Heart left ventricle (tissue), 16 donors: ENCODE data around the gene PARP3. TPM values are rescaled to one million over a fixed set of nuclear protein-coding genes. Genes with fewer than 3 reads are reported as not detected.
A peak's percentile ranks its signal among the peaks of the same experiment; 100 is the strongest.

Experiments
- ATAC-seq, 4 donors: fragments of 200-7000 bp; cut with Tn5 transposase; one replicate each; pipeline ENCODE4 v1.9.1; 2020 to 2022; ENCODE audit warnings: moderate library complexity in 4 of 4, mild to moderate bottlenecking in 3 of 4, moderate number of reproducible peaks in 1 of 4
- DNase-seq, 5 donors: peaks; one replicate each; pipeline ENCODE4 v3.0.0-alpha.2; 2020
- H3K27ac ChIP-seq, 12 donors: fragments of 200-600 bp; sonication (generic) in 4 of 12; one replicate each; pipeline versions ENCODE4 v1.5.0 to v1.8.0; 2016 to 2022; ENCODE audit warnings: mild to moderate bottlenecking in 2 of 12
- H3K27me3 ChIP-seq, 9 donors: fragments of 200-600 bp; sonication (generic) in 2 of 9; one replicate each; pipeline versions ENCODE4 v1.5.1 to v1.8.0; 2016 to 2022; ENCODE audit warnings: mild to moderate bottlenecking in 3 of 9
- H3K36me3 ChIP-seq, 9 donors: fragments of 200-600 bp; sonication (generic) in 2 of 9; one replicate each; pipeline versions ENCODE4 v1.5.0 to v1.8.0; 2018 to 2022; ENCODE audit warnings: mild to moderate bottlenecking in 2 of 9
- H3K4me1 ChIP-seq, 12 donors: fragments of 200-600 bp; sonication (generic) in 4 of 12; one replicate each; pipeline versions ENCODE4 v1.5.0 to v1.8.0; 2016 to 2022; ENCODE audit warnings: mild to moderate bottlenecking in 3 of 12
- H3K4me3 ChIP-seq, 12 donors: fragments of 200-600 bp; sonication (generic) in 4 of 12; one replicate each; pipeline versions ENCODE4 v1.5.0 to v1.8.0; 2017 to 2022; ENCODE audit warnings: mild to moderate bottlenecking in 9 of 12, moderate library complexity in 4 of 12
- H3K9me3 ChIP-seq, 12 donors: fragments of 200-600 bp; sonication (generic) in 4 of 12; one replicate each; pipeline versions ENCODE4 v1.5.0 to v1.8.0; 2016 to 2022; ENCODE audit warnings: mild to moderate bottlenecking in 1 of 12
- POLR2A ChIP-seq, 2 donors: fragments of 450-650 bp; IDR thresholded peaks; one replicate each; pipeline ENCODE4 v1.6.1; 2017; ENCODE audit warnings: antibody characterized with exemption in 2 of 2, mild to moderate bottlenecking in 2 of 2, moderate library complexity in 2 of 2
- WGBS, 4 donors: extraction: QIAGEN DNeasy Blood & Tissue Kit in 2 of 4; methylation state at CpG; one replicate each; pipeline versions ENCODE4 v1.1.5 to v1.1.7; 2013 to 2018; 5-methylcytosine and 5-hydroxymethylcytosine counted together
- intact Hi-C, 10 donors: fragments of 100-400 bp; cut with DNase I; formaldehyde crosslinking; loops; one replicate each; pipeline versions ENCODE4 v1.11.1 to v1.14.2; 2022
- polyA plus RNA-seq, 2 donors: library from polyadenylated mRNA; stranded (reverse); fragments of 200-250 nt; gene quantifications; one replicate each; pipeline ENCODE4 v1.2.3, GENCODE V29; 2013
- total RNA-seq, 9 donors: library from RNA; depleted of rRNA in 2 of 9; stranded (reverse); fragments of >200 nt in 2 of 9; fragmentation: NEBNext Ultra II Directional in 3 of 9; extraction: Animal tissue kit (Norgen Biotek cat#: 25700) in 3 of 9; gene quantifications; one replicate each; pipeline versions ENCODE4 v1.1.0 to v1.2.4, GENCODE V29; 2016 to 2023
- TF ChIP-seq, protein P1 (sequence below), 12 donors: fragments of 200-600 bp; sonication (generic) in 4 of 12; IDR thresholded peaks; one replicate each; pipeline versions ENCODE4 v1.5.0 to v1.8.0; 2018 to 2022; ENCODE audit warnings: antibody characterized with exemption in 12 of 12, mild to moderate bottlenecking in 5 of 12
- donor health status: ischemic (EF 13 %, LVEDD 7.1; RV severe dilation, severe dysfunction).
- donor health status: healthy with polysubstance abuse.
- donor health status: DM: no; HTN: yes; CAD: no.
- donor health status: DM: no; HTN: no; CAD: no.
- donor health status: ischemic (EF 25% LVEDD 6.9; RV normal size, moderate dysfunction).
- donor health status: ischemic (EF 25% LVEDD 5.7; RV mildly dilated, moderate dysfunction).
- donor health status: healthy.
- donor health status: DM: yes; HTN: yes; CAD: no.
- donor health status: ischemic (EF 35%, LVEDD 5.7; RV mildly dilated, moderate dysfunction).
- donor health status: nonischemic (EF 11% LVEDD 7.7; RV severe dilation, severe dysfunction).
- donor health status: DM: yes; HTN: yes; CAD: no.
- donor health status: PGD.
- donor health status: ischemic (EF 29% LVEDD 5.4; RV normal size, mild dysfunction).
- donor health status: nonischemic (EF 23%, LVEDD 6.1; RV moderate dilation, normal function).

Gene PARP3
- total and polyA plus RNA-seq, 11 donors = 7.0 to 37.5 (median 13.9) TPM

DNA sequence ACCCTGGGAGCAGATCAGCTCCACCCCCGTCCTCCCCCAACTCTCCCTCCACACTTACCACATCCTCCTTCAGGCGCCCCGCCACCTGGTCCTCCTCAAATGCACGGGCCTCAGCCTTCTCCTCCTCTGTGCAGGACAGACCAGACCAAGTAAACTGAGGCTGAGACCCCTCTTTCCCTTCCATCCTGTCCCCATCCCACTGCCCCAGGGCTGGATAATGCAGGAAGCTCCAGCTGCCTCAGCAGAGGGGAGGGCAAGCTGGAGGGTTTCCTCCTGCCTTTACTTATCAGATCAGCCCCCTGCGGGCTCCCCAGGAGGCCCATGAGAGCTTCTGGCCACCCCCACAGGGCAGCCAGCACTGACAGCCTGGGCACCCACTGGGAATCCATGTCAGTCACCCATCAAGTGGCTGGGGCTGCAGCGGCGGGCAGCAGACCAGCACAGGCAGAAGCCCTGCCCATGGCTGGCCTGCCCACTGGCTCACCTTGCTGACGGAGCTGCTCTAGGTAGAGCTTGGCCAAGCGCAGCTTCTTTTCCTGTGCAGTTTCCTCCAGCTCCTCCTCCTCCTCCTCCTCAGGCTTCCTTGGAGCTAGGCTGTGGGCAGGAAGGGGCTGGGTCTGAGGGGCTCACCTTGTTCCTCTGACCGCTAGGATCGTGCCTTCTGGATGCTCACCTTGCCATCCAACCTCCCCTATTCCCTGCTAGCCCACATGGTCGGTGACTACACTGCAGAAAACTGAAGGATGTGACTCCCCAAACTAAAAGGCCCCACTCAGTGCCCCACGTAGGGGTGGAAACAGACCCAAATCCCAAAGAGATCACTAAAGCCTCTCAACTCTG is 4.3 kb upstream of the PARP3 start:
- TF ChIP-seq, protein P1, sequence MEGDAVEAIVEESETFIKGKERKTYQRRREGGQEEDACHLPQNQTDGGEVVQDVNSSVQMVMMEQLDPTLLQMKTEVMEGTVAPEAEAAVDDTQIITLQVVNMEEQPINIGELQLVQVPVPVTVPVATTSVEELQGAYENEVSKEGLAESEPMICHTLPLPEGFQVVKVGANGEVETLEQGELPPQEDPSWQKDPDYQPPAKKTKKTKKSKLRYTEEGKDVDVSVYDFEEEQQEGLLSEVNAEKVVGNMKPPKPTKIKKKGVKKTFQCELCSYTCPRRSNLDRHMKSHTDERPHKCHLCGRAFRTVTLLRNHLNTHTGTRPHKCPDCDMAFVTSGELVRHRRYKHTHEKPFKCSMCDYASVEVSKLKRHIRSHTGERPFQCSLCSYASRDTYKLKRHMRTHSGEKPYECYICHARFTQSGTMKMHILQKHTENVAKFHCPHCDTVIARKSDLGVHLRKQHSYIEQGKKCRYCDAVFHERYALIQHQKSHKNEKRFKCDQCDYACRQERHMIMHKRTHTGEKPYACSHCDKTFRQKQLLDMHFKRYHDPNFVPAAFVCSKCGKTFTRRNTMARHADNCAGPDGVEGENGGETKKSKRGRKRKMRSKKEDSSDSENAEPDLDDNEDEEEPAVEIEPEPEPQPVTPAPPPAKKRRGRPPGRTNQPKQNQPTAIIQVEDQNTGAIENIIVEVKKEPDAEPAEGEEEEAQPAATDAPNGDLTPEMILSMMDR (IDR thresholded peaks at IDR 0.05) = no peak
- no peak for TF ChIP-seq POLR2A (IDR thresholded peaks at IDR 0.05)
- no peak for ATAC-seq

GRCh38 chr3:51938780-51939425 is 3.3 kb upstream of the PARP3 start:
- TF ChIP-seq, protein P1 (IDR thresholded peaks at IDR 0.05) = no peak
- no peak for TF ChIP-seq POLR2A (IDR thresholded peaks at IDR 0.05)
- Histone ChIP-seq H3K9me3 (no peaks in the 10 kb centered on the region), H3K36me3 (peaks cover 0 to 56% (median 41%) of the 10 kb centered on the region in 9 donors), H3K27me3 (no peaks in the 10 kb centered on the region), H3K4me3 (no peak overlapping the region), H3K27ac (no peak overlapping the region), H3K4me1 (peaks cover 3 to 32% (median 23%) of the 10 kb centered on the region in 12 donors)
- intact Hi-C loops = no loop called here
- DNase-seq (peak in 1 of 5 donors; percentile 12), ATAC-seq (no peak)
- 83 to 92% (median 89%) methylated on average over 9 of the region's 9 CpGs for WGBS, 4 donors

More for the DNA sequence above, 4.3 kb upstream of the PARP3 start:
- 81 to 93% (median 87%) methylated on average over 11 to 13 of the region's 13 CpGs for WGBS, 4 donors
- no peaks in the 10 kb centered on the region for H3K27me3 ChIP-seq
- H3K9me3 ChIP-seq = no peaks in the 10 kb centered on the region
- no peak overlapping the region for H3K4me3 ChIP-seq
- peaks cover 3 to 24% (median 16%) of the 10 kb centered on the region in 12 donors for H3K4me1 ChIP-seq
- DNase-seq = peak in 1 of 5 donors; percentile 14
- intact Hi-C loops = no loop called here
- no peak overlapping the region for H3K27ac ChIP-seq
- H3K36me3 ChIP-seq = peaks cover 0 to 63% (median 48%) of the 10 kb centered on the region in 9 donors

DNA sequence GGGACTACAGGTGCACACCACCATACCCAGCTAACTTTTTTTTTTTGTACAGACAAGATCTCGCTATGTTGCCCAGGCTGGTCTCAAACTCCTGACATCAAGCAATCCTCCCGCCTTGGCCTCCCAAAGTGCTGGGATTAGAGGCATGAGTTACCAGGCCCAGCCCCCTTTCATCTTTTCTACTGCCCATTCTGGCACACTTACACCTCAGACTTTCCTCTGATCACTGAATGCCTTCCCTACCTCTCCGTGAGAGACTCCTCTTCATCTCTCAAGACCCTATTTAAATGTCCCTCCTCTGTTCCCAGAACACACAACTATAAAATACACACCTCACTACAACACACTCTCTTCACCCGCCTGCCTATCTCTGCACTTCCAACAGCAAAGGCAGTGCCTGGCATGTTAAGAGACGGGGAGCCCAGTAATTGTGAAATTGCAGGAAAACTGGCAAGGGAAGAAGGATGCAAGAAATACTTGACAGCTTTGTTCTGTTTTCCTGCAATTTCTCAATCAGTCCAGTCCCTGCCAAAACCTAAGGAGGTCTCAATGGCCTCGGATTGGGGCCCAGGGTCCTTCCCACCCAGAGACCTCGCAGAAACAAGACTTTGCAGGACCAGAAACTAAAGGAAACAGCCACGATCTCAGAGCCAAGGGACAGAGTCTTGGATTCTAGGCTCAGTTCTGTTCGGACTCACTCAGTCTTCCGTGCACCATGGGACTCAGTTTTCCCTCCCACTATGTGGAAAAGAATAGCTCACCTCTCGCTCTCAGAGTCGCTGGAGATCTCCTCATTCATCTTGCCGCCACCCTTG is 1.3 kb upstream of the PARP3 start:
- H3K4me1 ChIP-seq = peaks cover 3 to 32% (median 23%) of the 10 kb centered on the region in 12 donors
- H3K36me3 ChIP-seq = peaks cover 0 to 47% (median 24%) of the 10 kb centered on the region in 9 donors
- no peak for TF ChIP-seq POLR2A (IDR thresholded peaks at IDR 0.05)
- TF ChIP-seq, protein P1 (IDR thresholded peaks at IDR 0.05) = no peak
- DNase-seq (peak in 3 of 5 donors; percentile 5 to 15 (median 13)), ATAC-seq (no peak)
- H3K27me3 ChIP-seq = no peaks in the 10 kb centered on the region
- WGBS, 4 donors = 37 to 43% (median 40%) methylated on average over 13 of the region's 13 CpGs
- peak overlapping the region; percentile 36 to 93 (median 76) for H3K4me3 ChIP-seq
- intact Hi-C loops = loop anchor here in 4 of 10 donors (5.0 kb wide), 3 partner anchors 36 to 206 kb away; partner anchors contain the start of gene ABHD14A (in 1 of the 4)
- H3K9me3 ChIP-seq = no peaks in the 10 kb centered on the region
- peak overlapping the region in 6 of 12 donors; percentile 53 to 78 (median 63) for H3K27ac ChIP-seq
